ENCODE results near the gene MRPL53. TPM values are rescaled to one million over a fixed set of nuclear protein-coding genes. Genes with fewer than 3 reads are reported as not detected.
A peak's percentile ranks its signal among the peaks of the same experiment; 100 is the strongest.

Gene MRPL53
- total and polyA plus RNA-seq, 9 of the 15 experiments (the other 6 are each of a cell fraction or from before 2014, with no cell fraction given), result 11.5 to 87.9 (median 41.1) TPM

DNA sequence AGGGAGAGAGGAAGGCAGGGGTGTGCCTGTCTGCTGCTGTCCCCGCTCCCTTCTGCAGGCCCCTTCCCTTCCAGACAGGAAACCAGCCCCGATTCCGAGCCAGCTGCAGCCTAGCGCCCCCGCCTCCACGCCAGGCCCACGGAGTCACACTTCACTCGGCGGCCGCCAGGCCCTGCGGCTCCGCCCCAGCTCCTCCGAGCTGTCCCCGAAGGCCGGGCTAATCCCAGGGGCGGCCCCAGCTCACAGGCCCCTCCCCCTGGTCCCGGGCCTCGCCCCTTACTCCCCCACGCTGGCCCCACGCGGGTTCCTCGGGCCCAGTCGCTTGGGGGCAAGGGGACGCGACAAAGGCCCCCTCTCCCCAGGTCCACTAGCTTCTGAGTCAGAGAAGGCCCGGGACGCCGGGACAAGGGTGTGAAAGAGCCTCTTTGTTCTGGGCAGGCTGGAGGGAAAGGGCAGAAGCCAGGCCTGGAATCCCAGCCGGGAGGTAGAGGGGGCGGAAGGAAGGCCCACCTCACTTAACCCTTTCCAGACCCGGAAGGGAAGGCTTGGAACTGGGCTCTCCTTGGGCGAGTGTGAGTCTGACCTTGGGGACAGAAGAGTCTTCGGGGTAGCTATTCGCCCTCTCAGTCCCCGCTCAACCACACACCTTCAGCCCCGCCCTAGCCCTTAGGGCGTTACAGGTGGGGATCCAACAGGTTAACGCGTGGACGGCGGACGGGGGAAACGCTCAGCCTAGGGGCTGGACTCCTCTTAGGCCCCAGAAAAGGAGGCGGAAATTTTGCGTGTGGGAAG is 31.9 kb downstream of the MRPL53 start (continued):
- TF ChIP-seq, protein P1, sequence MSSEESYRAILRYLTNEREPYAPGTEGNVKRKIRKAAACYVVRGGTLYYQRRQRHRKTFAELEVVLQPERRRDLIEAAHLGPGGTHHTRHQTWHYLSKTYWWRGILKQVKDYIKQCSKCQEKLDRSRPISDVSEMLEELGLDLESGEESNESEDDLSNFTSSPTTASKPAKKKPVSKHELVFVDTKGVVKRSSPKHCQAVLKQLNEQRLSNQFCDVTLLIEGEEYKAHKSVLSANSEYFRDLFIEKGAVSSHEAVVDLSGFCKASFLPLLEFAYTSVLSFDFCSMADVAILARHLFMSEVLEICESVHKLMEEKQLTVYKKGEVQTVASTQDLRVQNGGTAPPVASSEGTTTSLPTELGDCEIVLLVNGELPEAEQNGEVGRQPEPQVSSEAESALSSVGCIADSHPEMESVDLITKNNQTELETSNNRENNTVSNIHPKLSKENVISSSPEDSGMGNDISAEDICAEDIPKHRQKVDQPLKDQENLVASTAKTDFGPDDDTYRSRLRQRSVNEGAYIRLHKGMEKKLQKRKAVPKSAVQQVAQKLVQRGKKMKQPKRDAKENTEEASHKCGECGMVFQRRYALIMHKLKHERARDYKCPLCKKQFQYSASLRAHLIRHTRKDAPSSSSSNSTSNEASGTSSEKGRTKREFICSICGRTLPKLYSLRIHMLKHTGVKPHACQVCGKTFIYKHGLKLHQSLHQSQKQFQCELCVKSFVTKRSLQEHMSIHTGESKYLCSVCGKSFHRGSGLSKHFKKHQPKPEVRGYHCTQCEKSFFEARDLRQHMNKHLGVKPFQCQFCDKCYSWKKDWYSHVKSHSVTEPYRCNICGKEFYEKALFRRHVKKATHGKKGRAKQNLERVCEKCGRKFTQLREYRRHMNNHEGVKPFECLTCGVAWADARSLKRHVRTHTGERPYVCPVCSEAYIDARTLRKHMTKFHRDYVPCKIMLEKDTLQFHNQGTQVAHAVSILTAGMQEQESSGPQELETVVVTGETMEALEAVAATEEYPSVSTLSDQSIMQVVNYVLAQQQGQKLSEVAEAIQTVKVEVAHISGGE (CRISPR knock-in tag; IDR thresholded peaks at IDR 0.05), result peak in 1 of 3 experiments; percentile 71; a peak in 2 of 6 replicates
- TF ChIP-seq DIDO1 (tag; IDR thresholded peaks at IDR 0.05; ENCODE audit: low read depth), result no peak
- TF ChIP-seq POLR2A (conservative IDR thresholded peaks at IDR 0.05), result peak; percentile 78
- peak; percentile 93 for TF ChIP-seq GATAD2B (IDR thresholded peaks at IDR 0.05; ENCODE audit: borderline replicate concordance)
- TF ChIP-seq MTA1 (IDR thresholded peaks at IDR 0.05; ENCODE audit: borderline replicate concordance), result no peak
- TF ChIP-seq, protein P2, sequence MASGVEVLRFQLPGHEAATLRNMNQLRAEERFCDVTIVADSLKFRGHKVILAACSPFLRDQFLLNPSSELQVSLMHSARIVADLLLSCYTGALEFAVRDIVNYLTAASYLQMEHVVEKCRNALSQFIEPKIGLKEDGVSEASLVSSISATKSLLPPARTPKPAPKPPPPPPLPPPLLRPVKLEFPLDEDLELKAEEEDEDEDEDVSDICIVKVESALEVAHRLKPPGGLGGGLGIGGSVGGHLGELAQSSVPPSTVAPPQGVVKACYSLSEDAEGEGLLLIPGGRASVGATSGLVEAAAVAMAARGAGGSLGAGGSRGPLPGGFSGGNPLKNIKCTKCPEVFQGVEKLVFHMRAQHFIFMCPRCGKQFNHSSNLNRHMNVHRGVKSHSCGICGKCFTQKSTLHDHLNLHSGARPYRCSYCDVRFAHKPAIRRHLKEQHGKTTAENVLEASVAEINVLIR (CRISPR knock-in tag; IDR thresholded peaks at IDR 0.05), result no peak
- TF ChIP-seq ZBTB1 (CRISPR knock-in tag; IDR thresholded peaks at IDR 0.05; ENCODE audit: borderline replicate concordance, low read depth), result no peak
- TF ChIP-seq MAZ (CRISPR knock-in tag; conservative IDR thresholded peaks at IDR 0.05 in 1 of 2, IDR thresholded peaks at IDR 0.05 in 1 of 2), result peak; percentile 62 to 70
- TF ChIP-seq, protein P3, sequence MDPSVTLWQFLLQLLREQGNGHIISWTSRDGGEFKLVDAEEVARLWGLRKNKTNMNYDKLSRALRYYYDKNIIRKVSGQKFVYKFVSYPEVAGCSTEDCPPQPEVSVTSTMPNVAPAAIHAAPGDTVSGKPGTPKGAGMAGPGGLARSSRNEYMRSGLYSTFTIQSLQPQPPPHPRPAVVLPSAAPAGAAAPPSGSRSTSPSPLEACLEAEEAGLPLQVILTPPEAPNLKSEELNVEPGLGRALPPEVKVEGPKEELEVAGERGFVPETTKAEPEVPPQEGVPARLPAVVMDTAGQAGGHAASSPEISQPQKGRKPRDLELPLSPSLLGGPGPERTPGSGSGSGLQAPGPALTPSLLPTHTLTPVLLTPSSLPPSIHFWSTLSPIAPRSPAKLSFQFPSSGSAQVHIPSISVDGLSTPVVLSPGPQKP (CRISPR knock-in tag; IDR thresholded peaks at IDR 0.05), result no peak
- TF ChIP-seq, protein P4, sequence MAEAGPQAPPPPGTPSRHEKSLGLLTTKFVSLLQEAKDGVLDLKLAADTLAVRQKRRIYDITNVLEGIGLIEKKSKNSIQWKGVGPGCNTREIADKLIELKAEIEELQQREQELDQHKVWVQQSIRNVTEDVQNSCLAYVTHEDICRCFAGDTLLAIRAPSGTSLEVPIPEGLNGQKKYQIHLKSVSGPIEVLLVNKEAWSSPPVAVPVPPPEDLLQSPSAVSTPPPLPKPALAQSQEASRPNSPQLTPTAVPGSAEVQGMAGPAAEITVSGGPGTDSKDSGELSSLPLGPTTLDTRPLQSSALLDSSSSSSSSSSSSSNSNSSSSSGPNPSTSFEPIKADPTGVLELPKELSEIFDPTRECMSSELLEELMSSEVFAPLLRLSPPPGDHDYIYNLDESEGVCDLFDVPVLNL (CRISPR knock-in tag; IDR thresholded peaks at IDR 0.05; ENCODE audit: low read depth), result no peak
- 0 out of 2 replicates have a peak, but pooled peaks have one; percentile 21 for TF ChIP-seq ELF1 (tag; IDR thresholded peaks at IDR 0.05)
